Spleen (tissue), 11 donors: ENCODE data around the gene BDH1. TPM values are rescaled to one million over a fixed set of nuclear protein-coding genes. Genes with fewer than 3 reads are reported as not detected.
"Not testable (repeated sequence)": the region's sequence is repeated elsewhere in the genome, so short reads cannot be mapped to it uniquely, and the experiment has no call there.

Source experiments
- DNase-seq: peaks from one replicate; pipeline ENCODE4 v3.0.0-alpha.2; 2020
- H3K27ac ChIP-seq, 8 donors: fragments of 200-600 bp; sonication (generic) in 7 of 8; 1 replicate in 4 of 8; 2 replicates in 4 of 8; pipeline versions ENCODE4 v1.5.0 to v1.8.0; 2016 to 2021; ENCODE audit warnings: inconsistent platforms in 4 of 8, mild to moderate bottlenecking in 4 of 8, moderate library complexity in 1 of 8
- H3K27me3 ChIP-seq, 7 donors: fragments of 200-600 bp; sonication (generic) in 6 of 7; replicated peaks in 1 of 7; 1 replicate in 4 of 7; 2 replicates in 3 of 7; pipeline versions ENCODE4 v1.5.0 to v1.8.0; 2016 to 2021; ENCODE audit warnings: inconsistent platforms in 3 of 7, mild to moderate bottlenecking in 1 of 7
- H3K36me3 ChIP-seq, 6 donors: fragments of 200-600 bp; sonication (generic) in 5 of 6; 1 replicate in 4 of 6; 2 replicates in 2 of 6; pipeline versions ENCODE4 v1.5.0 to v1.8.0; 2016 to 2021; ENCODE audit warnings: inconsistent platforms in 2 of 6
- H3K4me1 ChIP-seq, 6 donors: fragments of 200-600 bp; sonication (generic) in 5 of 6; 1 replicate in 3 of 6; 2 replicates in 3 of 6; pipeline versions ENCODE4 v1.5.0 to v1.8.0; 2016 to 2021; ENCODE audit warnings: inconsistent platforms in 3 of 6
- H3K4me3 ChIP-seq, 8 donors: fragments of 200-600 bp; sonication (generic) in 7 of 8; 1 replicate in 4 of 8; 2 replicates in 4 of 8; pipeline versions ENCODE4 v1.5.0 to v1.8.0; 2016 to 2021; ENCODE audit warnings: inconsistent platforms in 4 of 8, mild to moderate bottlenecking in 4 of 8, moderate library complexity in 2 of 8
- H3K9me3 ChIP-seq, 8 donors: fragments of 200-600 bp; sonication (generic) in 7 of 8; 1 replicate in 4 of 8; 2 replicates in 4 of 8; pipeline versions ENCODE4 v1.5.0 to v1.8.0; 2016 to 2021; ENCODE audit warnings: inconsistent platforms in 4 of 8
- CTCF ChIP-seq, 11 experiments: fragments of 200-600 bp in 7 of 11; fragments of 450-650 bp in 4 of 11; sonication (generic) in 4 of 11; IDR thresholded peaks in 8 of 11; conservative IDR thresholded peaks in 3 of 11; 1 replicate in 7 of 11; 2 replicates in 4 of 11; pipeline versions ENCODE4 v1.4.0 to v1.8.0; 2016 to 2021; ENCODE audit warnings: antibody characterized with exemption in 11 of 11, inconsistent platforms in 4 of 11, mild to moderate bottlenecking in 1 of 11
- POLR2A ChIP-seq, 3 donors: fragments of 450-650 bp; IDR thresholded peaks; one replicate each; pipeline ENCODE4 v1.5.1; 2017; ENCODE audit warnings: antibody characterized with exemption in 3 of 3, mild to moderate bottlenecking in 1 of 3
- POLR2AphosphoS5 ChIP-seq, 3 donors: sonication (generic); formaldehyde crosslinking; IDR thresholded peaks; one replicate each; pipeline ENCODE4 v1.5.1; 2017; ENCODE audit warnings: antibody characterized with exemption in 3 of 3
- WGBS, 5 donors: extraction: QIAGEN DNeasy Blood & Tissue Kit in 3 of 5; methylation state at CpG; one replicate each; pipeline versions ENCODE4 v1.1.5 to v1.1.7; 2013 to 2018; 5-methylcytosine and 5-hydroxymethylcytosine counted together
- intact Hi-C: fragments of 100-400 bp; cut with DNase I; formaldehyde crosslinking; loops from one replicate; pipeline ENCODE4 v1.15.0; 2023; ENCODE audit warnings: low total_unique reads
- polyA plus RNA-seq, 3 donors: library from polyadenylated mRNA; stranded (reverse); fragments of 200-250 nt; gene quantifications; one replicate each; pipeline ENCODE4 v1.2.1, GENCODE V29; 2013
- total RNA-seq, 7 donors: library from RNA; depleted of rRNA in 3 of 7; stranded (reverse); fragments of >200 nt in 3 of 7; fragmentation: NEBNext Ultra II Directional in 4 of 7; extraction: Animal tissue kit (Norgen Biotek cat#: 25700) in 4 of 7; gene quantifications; one replicate each; pipeline versions ENCODE4 v1.1.0 to v1.2.1, GENCODE V29; 2016 to 2021
- donor health status: healthy with polysubstance abuse.
- donor health status: DM: no; HTN: no; CAD: no; lungs with moderate emphysema.
- donor health status: DM: no; HTN: no; CAD: no.
- donor health status: Bipolar disorder and iron deficiency.
- donor health status: healthy.
- donor health status: DM: no; HTN: no; CAD: no.
- donor health status: DM: yes; HTN: yes; CAD: no.

BDH1 gene
- total and polyA plus RNA-seq, 10 donors = 11.5 to 24.6 (median 17.5) TPM

- no peak overlapping the region for H3K27ac ChIP-seq
- DNase-seq = no peak
- H3K36me3 ChIP-seq = peaks cover 0 to 52% (median 0%) of the 10 kb centered on the region in 6 donors
- H3K4me1 ChIP-seq = peaks cover 0 to 8% (median 5%) of the 10 kb centered on the region in 6 donors
- no peaks in the 10 kb centered on the region for H3K27me3 ChIP-seq
- TF ChIP-seq CTCF (IDR thresholded peaks at IDR 0.05 in 8 of 11, conservative IDR thresholded peaks at IDR 0.05 in 3 of 11) = no peak
- WGBS, 5 donors = 78 to 86% (median 85%) methylated on average over 31 of the region's 31 CpGs
- intact Hi-C loops = no loop called here
- no peak overlapping the region for H3K4me3 ChIP-seq
- no peaks in the 10 kb centered on the region for H3K9me3 ChIP-seq
Measured at GRCh38 chr3:197520311-197521276, 35.2 kb downstream of the BDH1 start.

- Histone ChIP-seq H3K27me3 (no peaks in the 10 kb centered on the region), H3K9me3 (no peaks in the 10 kb centered on the region), H3K4me1 (peaks cover 0 to 8% (median 5%) of the 10 kb centered on the region in 6 donors), H3K27ac (no peak overlapping the region), H3K4me3 (no peak overlapping the region), H3K36me3 (peaks cover 0 to 52% (median 0%) of the 10 kb centered on the region in 6 donors)
- intact Hi-C loops = no loop called here
- 90 to 95% (median 92%) methylated on average over 18 of the region's 18 CpGs for WGBS, 5 donors
- no peak for DNase-seq
- no peak for TF ChIP-seq POLR2A (IDR thresholded peaks at IDR 0.05)
- TF ChIP-seq CTCF (IDR thresholded peaks at IDR 0.05 in 8 of 11, conservative IDR thresholded peaks at IDR 0.05 in 3 of 11) = no peak
- TF ChIP-seq POLR2AphosphoS5 (IDR thresholded peaks at IDR 0.05) = no peak
Measured at GRCh38 chr3:197519801-197520211, 36.0 kb downstream of the BDH1 start.

- Histone ChIP-seq H3K27me3 (no peaks in the 10 kb centered on the region), H3K4me3 (no peak overlapping the region), H3K4me1 (peaks cover 0 to 8% (median 5%) of the 10 kb centered on the region in 6 donors), H3K9me3 (no peaks in the 10 kb centered on the region), H3K27ac (peak overlapping the region in 1 of 8 donors; percentile 61), H3K36me3 (peaks cover 0 to 53% (median 0%) of the 10 kb centered on the region in 6 donors)
- WGBS, 5 donors = 52 to 79% (median 76%) methylated on average over 6 of the region's 6 CpGs
- DNase-seq = no peak
- intact Hi-C loops = no loop called here
- no peak for TF ChIP-seq POLR2AphosphoS5 (IDR thresholded peaks at IDR 0.05)
- no peak for TF ChIP-seq POLR2A (IDR thresholded peaks at IDR 0.05)
- TF ChIP-seq CTCF (IDR thresholded peaks at IDR 0.05 in 8 of 11, conservative IDR thresholded peaks at IDR 0.05 in 3 of 11) = no peak
Measured at GRCh38 chr3:197518881-197519421, 36.8 kb downstream of the BDH1 start.

GRCh38 chr3:197517922-197518683 lies 37.7 kb downstream of the BDH1 start:
- H3K9me3 ChIP-seq, H3K27ac ChIP-seq, H3K27me3 ChIP-seq, H3K4me3 ChIP-seq, H3K4me1 ChIP-seq, intact Hi-C loops: not testable (repeated sequence)
- DNase-seq = peak; percentile 15
- 40 to 63% (median 44%) methylated on average over 3 to 10 of the region's 10 CpGs for WGBS, 5 donors
- peaks cover 0 to 61% (median 0%) of the 10 kb centered on the region in 6 donors for H3K36me3 ChIP-seq

- H3K9me3 ChIP-seq, intact Hi-C loops, H3K4me1 ChIP-seq, H3K4me3 ChIP-seq, H3K27me3 ChIP-seq: not testable (repeated sequence)
- 22 to 34% (median 24%) methylated on average over 11 to 12 of the region's 12 CpGs for WGBS, 5 donors
- peak overlapping the region in 3 of 8 donors; percentile 36 to 54 (median 38) for H3K27ac ChIP-seq
- peak; percentile 37 for DNase-seq
- H3K36me3 ChIP-seq = peaks cover 0 to 66% (median 1%) of the 10 kb centered on the region in 6 donors
Measured at GRCh38 chr3:197516890-197517606, 38.7 kb downstream of the BDH1 start.
